ENCODE measurements around the gene TUBGCP3. TPM values are rescaled to one million over a fixed set of nuclear protein-coding genes. Genes with fewer than 3 reads are reported as not detected.

The TUBGCP3 gene
- total RNA-seq, 3 donors from 2014 or later, result 32.0 to 34.5 (median 32.1) TPM

DNA sequence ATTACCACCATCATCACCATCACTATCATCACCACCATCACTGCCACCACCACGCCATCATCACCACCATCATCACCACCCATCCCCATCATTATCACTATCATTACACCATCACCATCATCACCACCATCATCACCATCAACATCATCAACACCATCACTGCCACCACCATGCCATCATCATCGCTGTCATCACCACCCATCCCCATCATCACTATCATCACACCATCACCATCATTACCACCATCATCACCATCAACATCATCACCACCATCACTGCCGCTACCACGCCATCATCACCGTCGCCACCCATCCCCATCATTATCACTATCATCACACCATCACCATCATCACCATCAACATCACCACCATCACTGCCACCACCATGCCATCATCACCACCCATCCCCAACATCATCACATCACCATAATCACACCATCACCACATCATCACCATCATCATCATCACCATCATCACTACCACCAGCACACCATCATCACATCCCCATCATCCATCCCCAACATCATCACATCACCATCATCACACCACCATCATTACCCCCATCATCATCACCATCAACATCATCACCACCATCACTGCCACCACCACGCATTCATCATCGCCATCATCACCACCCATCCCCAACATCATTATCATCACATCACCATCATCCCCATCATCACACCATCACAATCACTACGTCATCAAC is 61.7 kb downstream of the TUBGCP3 start:
- H3K9me3 ChIP-seq, result no peaks in the 10 kb centered on the region
- H3K36me3 ChIP-seq, result peaks cover 1% of the 10 kb centered on the region
- H3K4me1 ChIP-seq, result no peaks in the 10 kb centered on the region
- H3K27me3 ChIP-seq, result no peaks in the 10 kb centered on the region
- DNase-seq (ENCODE audit: low spot score in 2 of 2), result no peak
- H3K27ac ChIP-seq, result no peak overlapping the region
- H3K4me3 ChIP-seq, result no peak overlapping the region
- TF ChIP-seq, protein P1, sequence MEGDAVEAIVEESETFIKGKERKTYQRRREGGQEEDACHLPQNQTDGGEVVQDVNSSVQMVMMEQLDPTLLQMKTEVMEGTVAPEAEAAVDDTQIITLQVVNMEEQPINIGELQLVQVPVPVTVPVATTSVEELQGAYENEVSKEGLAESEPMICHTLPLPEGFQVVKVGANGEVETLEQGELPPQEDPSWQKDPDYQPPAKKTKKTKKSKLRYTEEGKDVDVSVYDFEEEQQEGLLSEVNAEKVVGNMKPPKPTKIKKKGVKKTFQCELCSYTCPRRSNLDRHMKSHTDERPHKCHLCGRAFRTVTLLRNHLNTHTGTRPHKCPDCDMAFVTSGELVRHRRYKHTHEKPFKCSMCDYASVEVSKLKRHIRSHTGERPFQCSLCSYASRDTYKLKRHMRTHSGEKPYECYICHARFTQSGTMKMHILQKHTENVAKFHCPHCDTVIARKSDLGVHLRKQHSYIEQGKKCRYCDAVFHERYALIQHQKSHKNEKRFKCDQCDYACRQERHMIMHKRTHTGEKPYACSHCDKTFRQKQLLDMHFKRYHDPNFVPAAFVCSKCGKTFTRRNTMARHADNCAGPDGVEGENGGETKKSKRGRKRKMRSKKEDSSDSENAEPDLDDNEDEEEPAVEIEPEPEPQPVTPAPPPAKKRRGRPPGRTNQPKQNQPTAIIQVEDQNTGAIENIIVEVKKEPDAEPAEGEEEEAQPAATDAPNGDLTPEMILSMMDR (IDR thresholded peaks at IDR 0.05), result no peak
- TF ChIP-seq POLR2A (IDR thresholded peaks at IDR 0.05) (no peak), POLR2AphosphoS5 (IDR thresholded peaks at IDR 0.05) (no peak)
- intact Hi-C loops (cut with DNase I; ENCODE audit: low total_unique reads), result no loop called here

DNA sequence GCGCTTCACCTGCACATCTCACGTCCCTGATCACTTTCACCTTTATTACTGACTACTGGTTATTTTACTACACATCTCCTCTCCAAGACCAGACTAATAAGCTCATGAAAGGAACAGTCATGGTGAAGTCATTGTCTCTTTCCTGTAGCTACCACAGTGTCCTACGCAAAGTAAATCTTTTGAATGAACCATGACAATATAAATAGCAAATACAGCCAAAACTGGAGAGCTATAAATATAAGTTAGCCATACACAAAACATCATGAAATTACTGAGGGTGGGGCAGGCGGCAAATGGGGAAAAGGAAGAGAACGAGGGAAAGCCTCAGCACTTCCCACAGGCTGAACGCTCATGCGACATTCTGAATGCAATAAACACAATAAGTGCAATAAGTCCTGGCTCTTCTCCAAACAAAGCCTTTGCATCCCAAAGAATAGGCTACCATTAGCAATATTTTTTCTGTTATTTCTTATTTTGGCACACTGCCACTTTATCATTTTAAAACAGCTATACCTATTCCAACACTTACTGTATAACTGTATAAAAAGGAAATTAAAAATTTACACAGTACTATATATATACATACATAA is 62.5 kb downstream of the TUBGCP3 start:
- no peaks in the 10 kb centered on the region for H3K27me3 ChIP-seq
- H3K4me1 ChIP-seq, result no peaks in the 10 kb centered on the region
- peaks cover 4% of the 10 kb centered on the region for H3K36me3 ChIP-seq
- TF ChIP-seq POLR2AphosphoS5 (IDR thresholded peaks at IDR 0.05) (no peak), POLR2A (IDR thresholded peaks at IDR 0.05) (no peak)
- no peak for DNase-seq (ENCODE audit: low spot score in 2 of 2)
- no peak overlapping the region for H3K4me3 ChIP-seq
- no peak overlapping the region for H3K27ac ChIP-seq
- no peaks in the 10 kb centered on the region for H3K9me3 ChIP-seq
- intact Hi-C loops (cut with DNase I; ENCODE audit: low total_unique reads), result no loop called here

DNA sequence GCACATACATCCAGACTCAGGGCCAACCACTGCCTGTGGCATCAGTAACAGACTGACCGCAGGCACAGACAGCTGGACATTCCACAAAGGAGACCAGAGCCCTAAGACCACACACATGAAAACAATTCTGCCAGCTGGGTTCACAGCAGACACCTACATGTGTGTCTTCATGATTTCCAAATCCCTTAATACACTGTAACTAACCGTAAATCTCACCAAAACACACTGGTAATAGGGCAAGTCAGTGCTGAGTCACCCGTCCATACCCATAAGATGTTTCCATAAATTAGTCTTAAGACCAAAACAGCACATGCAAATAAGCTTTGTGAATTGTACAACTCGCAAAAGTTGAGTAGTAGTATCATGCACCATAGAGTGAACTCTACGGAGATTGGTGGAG is 65.4 kb downstream of the TUBGCP3 start:
- no peaks in the 10 kb centered on the region for H3K9me3 ChIP-seq
- DNase-seq (ENCODE audit: low spot score in 2 of 2), result no peak
- H3K36me3 ChIP-seq, result peaks cover 12% of the 10 kb centered on the region
- intact Hi-C loops (cut with DNase I; ENCODE audit: low total_unique reads), result no loop called here
- no peaks in the 10 kb centered on the region for H3K27me3 ChIP-seq
- no peaks in the 10 kb centered on the region for H3K4me1 ChIP-seq
- no peak for TF ChIP-seq POLR2AphosphoS5 (IDR thresholded peaks at IDR 0.05)
- no peak for TF ChIP-seq POLR2A (IDR thresholded peaks at IDR 0.05)
- H3K4me3 ChIP-seq, result no peak overlapping the region
- no peak overlapping the region for H3K27ac ChIP-seq

DNA sequence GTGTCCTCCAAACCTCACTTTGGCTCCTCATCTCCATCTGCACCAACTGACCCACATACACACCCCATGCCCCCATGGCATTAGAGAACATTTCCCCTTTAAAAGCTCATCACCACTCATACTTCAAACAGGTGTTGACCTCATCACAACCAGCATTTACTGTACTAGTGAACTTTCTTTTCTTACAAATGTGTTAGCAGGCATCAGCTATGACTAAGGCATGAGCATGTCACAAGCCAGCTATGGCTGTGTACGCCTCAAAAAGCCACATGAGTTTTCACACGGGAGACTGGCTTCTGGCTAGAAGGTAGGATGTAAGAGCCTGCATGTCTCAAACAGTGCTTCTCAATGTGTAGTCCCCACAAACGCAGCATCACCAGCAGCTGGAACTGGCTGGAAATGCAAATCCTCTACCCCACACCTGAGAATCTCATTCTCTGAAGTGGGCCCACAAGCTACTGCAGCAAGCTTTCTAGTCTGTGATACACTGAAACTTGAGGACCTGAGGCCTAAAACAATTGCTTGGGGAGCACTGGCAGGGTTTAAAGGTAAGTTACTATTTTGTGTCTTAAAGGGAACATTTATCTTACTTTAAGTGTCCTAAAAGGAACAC is 66.8 kb downstream of the TUBGCP3 start:
- H3K9me3 ChIP-seq, result no peaks in the 10 kb centered on the region
- H3K4me3 ChIP-seq, result no peak overlapping the region
- intact Hi-C loops (cut with DNase I; ENCODE audit: low total_unique reads), result no loop called here
- H3K36me3 ChIP-seq, result peaks cover 12% of the 10 kb centered on the region
- no peak for DNase-seq (ENCODE audit: low spot score in 2 of 2)
- H3K27me3 ChIP-seq, result no peaks in the 10 kb centered on the region
- no peak overlapping the region for H3K27ac ChIP-seq
- TF ChIP-seq POLR2A (IDR thresholded peaks at IDR 0.05), result no peak
- TF ChIP-seq, protein P1 (IDR thresholded peaks at IDR 0.05), result no peak
- TF ChIP-seq POLR2AphosphoS5 (IDR thresholded peaks at IDR 0.05), result no peak
- no peaks in the 10 kb centered on the region for H3K4me1 ChIP-seq

DNA sequence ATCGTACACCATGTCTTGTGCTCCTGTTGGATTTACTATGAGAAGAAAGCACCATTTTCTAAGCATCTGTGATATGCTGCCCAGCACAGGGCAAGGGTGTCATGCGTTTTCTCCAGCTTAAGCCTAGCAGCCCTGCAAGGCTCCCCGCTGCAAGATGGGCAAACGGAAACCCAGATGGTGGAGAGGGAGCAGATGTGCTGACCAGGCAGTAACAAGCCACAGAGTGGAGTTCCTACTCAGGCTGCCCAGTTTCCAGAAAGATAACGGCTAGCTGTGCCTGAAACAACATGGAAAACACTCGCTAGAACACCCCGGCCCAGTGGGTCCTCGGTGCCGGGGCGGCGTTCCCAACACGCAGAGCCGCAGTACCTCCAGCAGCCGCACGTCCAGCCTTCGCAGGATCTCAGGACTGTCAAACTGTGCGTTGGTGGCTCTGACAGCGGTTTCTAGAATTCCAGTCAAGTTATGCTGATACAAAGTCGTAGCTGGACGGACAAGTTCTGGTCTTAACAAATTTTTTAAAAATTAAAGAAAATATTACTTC is 68.4 kb downstream of the TUBGCP3 start:
- TF ChIP-seq, protein P1 (IDR thresholded peaks at IDR 0.05), result no peak
- no peak for TF ChIP-seq POLR2A (IDR thresholded peaks at IDR 0.05)
- no peak for TF ChIP-seq POLR2AphosphoS5 (IDR thresholded peaks at IDR 0.05)
- H3K27me3 ChIP-seq, result no peaks in the 10 kb centered on the region
- H3K9me3 ChIP-seq, result no peaks in the 10 kb centered on the region
- H3K4me1 ChIP-seq, result no peaks in the 10 kb centered on the region
- no peak for DNase-seq (ENCODE audit: low spot score in 2 of 2)
- H3K4me3 ChIP-seq, result no peak overlapping the region
- intact Hi-C loops (cut with DNase I; ENCODE audit: low total_unique reads), result no loop called here
- H3K27ac ChIP-seq, result no peak overlapping the region
- peaks cover 20% of the 10 kb centered on the region for H3K36me3 ChIP-seq

DNA sequence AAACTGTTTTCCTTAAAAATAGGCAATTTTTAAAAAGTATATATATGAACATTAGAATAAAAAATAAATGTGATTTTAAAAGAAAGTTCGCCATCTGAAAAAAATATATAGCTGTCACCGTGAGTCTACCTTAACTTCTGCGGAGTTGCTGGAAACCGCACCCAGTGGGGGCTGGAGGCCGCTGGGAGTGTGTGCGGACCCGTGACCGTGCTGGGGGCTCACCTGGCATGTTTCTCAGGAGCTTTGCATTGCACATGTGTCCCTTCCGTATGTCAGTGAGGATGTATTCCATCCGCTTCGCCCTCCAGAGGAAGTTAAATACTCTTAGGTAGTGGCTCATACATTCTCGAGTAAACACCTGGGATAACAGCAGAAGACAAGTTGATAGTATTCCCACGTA is 71.7 kb downstream of the TUBGCP3 start:
- intact Hi-C loops (cut with DNase I; ENCODE audit: low total_unique reads), result no loop called here
- no peaks in the 10 kb centered on the region for H3K9me3 ChIP-seq
- H3K27ac ChIP-seq, result no peak overlapping the region
- no peak for DNase-seq (ENCODE audit: low spot score in 2 of 2)
- TF ChIP-seq POLR2A (IDR thresholded peaks at IDR 0.05), result no peak
- TF ChIP-seq, protein P1 (IDR thresholded peaks at IDR 0.05), result no peak
- no peak for TF ChIP-seq POLR2AphosphoS5 (IDR thresholded peaks at IDR 0.05)
- H3K4me3 ChIP-seq, result no peak overlapping the region
- peaks cover 18% of the 10 kb centered on the region for H3K36me3 ChIP-seq
- H3K27me3 ChIP-seq, result no peaks in the 10 kb centered on the region
- no peaks in the 10 kb centered on the region for H3K4me1 ChIP-seq
